HepG2 (cell line): Measurements from ENCODE around the gene ITIH3. TPM values are rescaled to one million over a fixed set of nuclear protein-coding genes. Genes with fewer than 3 reads are reported as not detected.

Experiments used
- CSRNP2 ChIP-seq: sonication (generic); formaldehyde crosslinking; conservative IDR thresholded peaks from 2 replicates; pipeline ENCODE4 v1.8.0; 2022; ENCODE audit warnings: low read depth, missing genetic modification reagents
- FOXO4 ChIP-seq: sonication (generic); formaldehyde crosslinking; conservative IDR thresholded peaks from 2 replicates; pipeline ENCODE4 v1.8.1; 2023; ENCODE audit warnings: missing genetic modification reagents
- GABPB1 ChIP-seq: IDR thresholded peaks from 2 replicates; pipeline ENCODE4 v1.6.1; 2016; ENCODE audit warnings: mild to moderate bottlenecking, missing genetic modification reagents, moderate library complexity, missing compliant biosample characterization
- HMG20A ChIP-seq: IDR thresholded peaks from 2 replicates; pipeline ENCODE4 v1.6.1; 2016; ENCODE audit warnings: borderline replicate concordance
- HNRNPH1 ChIP-seq: fragments of 200-400 bp; formaldehyde crosslinking; optimal IDR thresholded peaks from 2 replicates; pipeline ENCODE3; 2017; ENCODE audit warnings: mild to moderate bottlenecking, low read depth, low read length
- IKZF5 ChIP-seq: IDR thresholded peaks from 2 replicates; pipeline ENCODE4 v1.6.1; 2018; ENCODE audit warnings: missing genetic modification reagents, mild to moderate bottlenecking, missing compliant biosample characterization
- MAZ ChIP-seq, 2 experiments: sonication (generic) in 1 of 2; formaldehyde crosslinking in 1 of 2; IDR thresholded peaks; 2 replicates each; pipeline versions ENCODE4 v1.5.0 to v1.6.1; 2012 to 2020; ENCODE audit warnings: low read depth in 2 of 2, mild to moderate bottlenecking in 2 of 2, borderline replicate concordance in 1 of 2, improper control_type of control experiment in 1 of 2, low read length in 1 of 2, missing genetic modification reagents in 1 of 2, moderate library complexity in 1 of 2
- SRF ChIP-seq: IDR thresholded peaks from 2 replicates; pipeline ENCODE4 v1.6.1; 2011; ENCODE audit warnings: mild to moderate bottlenecking, low read depth, low read length, moderate library complexity
- ZNF256 ChIP-seq: sonication (generic); formaldehyde crosslinking; conservative IDR thresholded peaks from 2 replicates; pipeline ENCODE4 v1.4.0; 2020; ENCODE audit warnings: missing genetic modification reagents
- ZSCAN20 ChIP-seq: sonication (generic); formaldehyde crosslinking; IDR thresholded peaks from 2 replicates; pipeline ENCODE4 v1.4.0; 2020; ENCODE audit warnings: missing genetic modification reagents, mild to moderate bottlenecking, borderline replicate concordance
- ZUFSP ChIP-seq: sonication (generic); formaldehyde crosslinking; IDR thresholded peaks from 2 replicates; pipeline ENCODE4 v1.9.0; 2021; ENCODE audit warnings: missing genetic modification reagents, mild to moderate bottlenecking, borderline replicate concordance
- polyA plus RNA-seq, 8 experiments: library from polyadenylated mRNA; depleted of rRNA in 3 of 8; stranded (reverse) in 7 of 8; unstranded in 1 of 8; fragments of >200 nt; fragmentation: Illumina TruSeq in 4 of 8; extraction: Trizol in 4 of 8; gene quantifications; 2 replicates each; pipeline versions ENCODE4 v1.2.1 to v1.2.3, GENCODE V29; 2011 to 2016; ENCODE audit warnings: low read depth in 4 of 8, missing spikeins in 1 of 8, mixed read lengths in 1 of 8; ENCODE audit not compliant: insufficient read depth in 1 of 8
- total RNA-seq, 5 experiments: library from RNA; depleted of rRNA; stranded (reverse); fragments of >200 nt; fragmentation: Illumina TruSeq; extraction: Trizol; gene quantifications; 2 replicates each; pipeline ENCODE4 v1.2.3, GENCODE V29; 2016; ENCODE audit warnings: low read depth in 1 of 5

ITIH3 gene
- total and polyA plus RNA-seq, 2 of the 13 experiments (the other 11 are each of a cell fraction or from before 2014, with no cell fraction given) = 105 to 632 TPM

- no peak for TF ChIP-seq ZSCAN20
- TF ChIP-seq ZUFSP = no peak
- TF ChIP-seq HNRNPH1 = no peak
- TF ChIP-seq ZNF256 = no peak
- no peak for TF ChIP-seq SRF
- no peak for TF ChIP-seq IKZF5 (CRISPR knock-in tag)
- no peak for TF ChIP-seq FOXO4 (CRISPR knock-in tag)
- TF ChIP-seq HMG20A = no peak
- TF ChIP-seq MAZ (IDR thresholded peaks at IDR 0.05; ENCODE audit: borderline replicate concordance, low read depth, low read length) = no peak
- no peak for TF ChIP-seq MAZ (CRISPR knock-in tag; IDR thresholded peaks at IDR 0.05; ENCODE audit: low read depth)
- 0 out of 2 replicates have a peak, but pooled peaks have one; percentile 8 for TF ChIP-seq GABPB1 (CRISPR knock-in tag)
- no peak for TF ChIP-seq CSRNP2 (CRISPR knock-in tag)
These were observed 6.6 kb upstream of the ITIH3 start (continued) for GRCh38 chr3:52787672-52788625.
